ENCODE data around the gene ASB16.
A peak's percentile ranks its signal among the peaks of the same experiment; 100 is the strongest.

The ASB16 gene

DNA sequence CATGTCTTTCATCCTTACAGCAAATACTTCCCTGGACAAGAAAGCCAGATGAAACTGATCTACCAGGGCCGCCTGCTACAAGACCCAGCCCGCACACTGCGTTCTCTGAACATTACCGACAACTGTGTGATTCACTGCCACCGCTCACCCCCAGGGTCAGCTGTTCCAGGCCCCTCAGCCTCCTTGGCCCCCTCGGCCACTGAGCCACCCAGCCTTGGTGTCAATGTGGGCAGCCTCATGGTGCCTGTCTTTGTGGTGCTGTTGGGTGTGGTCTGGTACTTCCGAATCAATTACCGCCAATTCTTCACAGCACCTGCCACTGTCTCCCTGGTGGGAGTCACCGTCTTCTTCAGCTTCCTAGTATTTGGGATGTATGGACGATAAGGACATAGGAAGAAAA, 20.0 kb downstream of the ASB16 start:
- no peak for DNase-seq

DNA sequence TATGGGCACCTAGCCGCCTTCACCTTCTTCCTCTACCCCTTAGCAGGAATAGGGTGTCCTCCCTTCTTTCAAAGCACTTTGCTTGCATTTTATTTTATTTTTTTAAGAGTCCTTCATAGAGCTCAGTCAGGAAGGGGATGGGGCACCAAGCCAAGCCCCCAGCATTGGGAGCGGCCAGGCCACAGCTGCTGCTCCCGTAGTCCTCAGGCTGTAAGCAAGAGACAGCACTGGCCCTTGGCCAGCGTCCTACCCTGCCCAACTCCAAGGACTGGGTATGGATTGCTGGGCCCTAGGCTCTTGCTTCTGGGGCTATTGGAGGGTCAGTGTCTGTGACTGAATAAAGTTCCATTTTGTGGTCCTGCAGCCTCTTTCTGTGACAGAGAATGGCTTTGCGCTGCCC, 20.9 kb downstream of the ASB16 start:
- no peak for DNase-seq

DNA sequence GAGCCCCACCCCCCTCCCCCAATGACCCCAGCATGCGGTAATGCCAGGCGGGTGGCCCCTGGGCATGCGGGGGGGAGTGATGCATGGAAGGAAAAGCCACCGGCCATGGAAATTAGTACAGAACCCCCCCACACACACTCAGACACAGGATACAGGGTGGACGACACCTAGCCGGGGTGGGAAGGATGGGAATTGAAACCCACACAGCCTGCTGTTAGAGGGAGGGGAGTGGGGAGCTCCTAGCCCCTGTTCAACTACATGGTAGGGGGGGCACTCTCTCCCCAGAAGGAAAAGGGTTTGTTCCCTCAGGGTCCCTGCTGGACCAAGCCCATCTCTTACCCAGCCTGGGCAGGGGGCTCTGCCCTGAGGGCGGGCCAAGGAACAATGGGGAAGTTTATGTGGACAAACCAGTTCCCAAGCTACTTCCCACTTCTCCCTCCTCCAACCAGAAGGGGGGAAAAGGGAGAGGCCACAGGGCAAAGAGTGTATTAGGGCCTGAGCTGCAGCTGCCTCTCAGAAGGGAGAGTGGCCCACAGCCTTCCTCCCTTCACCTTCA, 21.5 kb downstream of the ASB16 start:
- DNase-seq = no peak

DNA sequence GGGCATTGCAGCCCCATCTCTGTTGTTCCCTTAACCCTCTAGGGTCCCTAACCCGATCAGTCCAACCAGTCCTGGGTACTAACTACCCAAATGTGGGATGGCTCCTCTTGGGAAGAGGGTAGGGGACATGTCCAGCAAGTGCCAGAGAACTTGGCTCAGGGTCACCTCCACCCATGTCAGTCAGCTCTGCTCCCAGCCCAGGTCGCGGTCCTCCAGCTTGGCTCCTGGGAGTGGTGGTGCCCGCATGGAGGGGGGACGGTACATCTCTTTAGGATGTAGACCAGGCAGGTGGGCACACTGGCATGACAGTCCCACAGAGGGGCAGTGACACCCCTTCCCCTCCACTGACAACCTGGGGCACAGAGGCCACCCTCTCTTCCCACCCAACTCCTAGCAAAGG, 22.2 kb downstream of the ASB16 start:
- no peak for DNase-seq

DNA sequence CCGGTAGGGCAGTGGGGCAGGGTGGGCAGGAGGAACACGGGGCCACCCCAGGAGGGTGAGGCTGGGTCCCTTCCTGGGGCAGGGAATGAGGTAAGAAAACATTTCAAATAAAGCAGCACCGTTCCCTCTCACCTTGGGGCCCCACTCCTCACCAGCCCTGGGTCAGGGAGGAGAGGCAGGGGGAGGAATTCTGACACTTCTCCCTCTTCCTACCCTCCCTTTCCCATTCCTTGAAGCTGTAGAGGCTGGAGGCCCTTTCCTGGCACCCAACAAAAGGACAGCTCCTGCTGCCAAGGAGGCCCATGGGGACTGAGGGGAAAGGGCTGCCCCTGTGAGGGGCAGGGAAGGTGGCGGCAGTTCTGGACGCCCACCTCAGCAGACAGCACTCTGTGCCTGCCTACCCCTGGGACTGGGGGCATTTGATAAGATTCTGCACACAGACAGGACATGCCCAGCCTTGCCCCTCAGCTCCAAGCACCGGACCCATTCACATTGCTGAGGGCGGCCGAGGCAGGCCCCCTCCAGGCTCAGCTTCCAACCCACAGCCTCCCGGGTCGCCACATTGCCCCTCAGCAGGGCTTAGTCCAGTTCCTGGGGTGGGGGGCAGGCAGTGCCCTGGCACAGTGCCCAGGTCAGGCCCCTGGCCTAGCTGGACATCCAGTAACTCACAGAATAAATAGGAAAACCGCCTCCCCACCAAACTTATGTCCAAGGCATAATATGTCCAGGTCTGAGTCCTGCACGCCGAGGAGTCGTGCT, 23.0 kb downstream of the ASB16 start:
- DNase-seq = no peak

DNA sequence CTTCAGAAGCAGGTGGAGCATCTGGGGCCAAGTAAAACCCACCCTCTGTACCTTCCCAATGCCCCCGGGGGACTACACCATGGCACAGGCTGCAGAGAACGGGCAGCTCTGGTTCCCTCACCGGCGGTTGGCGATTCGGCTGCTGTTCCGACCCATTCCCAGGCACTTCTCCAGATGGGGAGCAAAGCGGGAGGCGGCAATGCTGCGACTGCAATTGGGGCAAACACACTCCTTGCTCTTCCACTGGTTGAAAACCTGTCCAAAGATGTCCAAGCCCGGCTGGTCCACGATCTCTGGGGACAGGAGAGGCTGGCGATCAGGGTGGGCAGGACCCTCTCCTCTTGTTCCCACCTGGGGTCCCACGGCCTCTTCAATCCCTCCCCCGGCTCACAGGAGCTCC, 26.6 kb downstream of the ASB16 start:
- no peak for DNase-seq

DNA sequence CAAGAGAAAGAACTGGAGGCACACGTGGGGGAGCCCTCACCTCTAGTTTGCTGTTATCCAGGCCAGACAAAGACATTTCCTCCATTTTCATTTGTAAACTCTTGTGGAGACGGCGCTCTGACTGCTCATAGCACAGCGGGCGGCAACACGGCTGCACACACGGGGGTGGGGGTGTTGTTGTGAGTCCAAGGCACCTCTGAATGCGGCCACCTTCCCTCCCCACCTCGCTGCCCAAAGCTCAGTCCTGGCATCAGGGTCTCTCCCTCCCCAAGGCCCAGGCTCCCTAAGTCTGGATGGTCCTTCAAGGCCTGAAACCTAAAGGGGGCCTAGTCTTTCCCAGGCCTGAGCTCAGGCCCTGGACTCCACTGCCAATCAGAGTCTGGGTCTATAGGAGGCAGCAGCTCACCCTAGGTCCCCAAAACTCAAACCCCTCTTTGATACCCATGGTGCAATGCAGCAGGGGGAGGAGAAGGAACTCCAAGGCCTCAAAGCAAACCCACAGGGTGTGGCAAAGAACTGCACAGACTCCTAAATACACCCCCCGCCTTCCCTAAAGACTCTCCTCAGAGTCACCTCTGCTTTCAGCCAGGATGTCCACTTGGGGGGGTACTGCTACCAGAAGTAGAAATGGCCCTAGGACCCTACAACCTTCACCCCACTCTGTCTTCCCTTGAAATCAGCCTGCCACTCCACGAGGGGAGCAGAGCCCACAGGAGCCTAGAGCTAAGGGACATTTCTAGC, 27.6 kb downstream of the ASB16 start:
- DNase-seq = peak in 3 of 5 experiments; percentile 29 to 91 (median 41)

DNA sequence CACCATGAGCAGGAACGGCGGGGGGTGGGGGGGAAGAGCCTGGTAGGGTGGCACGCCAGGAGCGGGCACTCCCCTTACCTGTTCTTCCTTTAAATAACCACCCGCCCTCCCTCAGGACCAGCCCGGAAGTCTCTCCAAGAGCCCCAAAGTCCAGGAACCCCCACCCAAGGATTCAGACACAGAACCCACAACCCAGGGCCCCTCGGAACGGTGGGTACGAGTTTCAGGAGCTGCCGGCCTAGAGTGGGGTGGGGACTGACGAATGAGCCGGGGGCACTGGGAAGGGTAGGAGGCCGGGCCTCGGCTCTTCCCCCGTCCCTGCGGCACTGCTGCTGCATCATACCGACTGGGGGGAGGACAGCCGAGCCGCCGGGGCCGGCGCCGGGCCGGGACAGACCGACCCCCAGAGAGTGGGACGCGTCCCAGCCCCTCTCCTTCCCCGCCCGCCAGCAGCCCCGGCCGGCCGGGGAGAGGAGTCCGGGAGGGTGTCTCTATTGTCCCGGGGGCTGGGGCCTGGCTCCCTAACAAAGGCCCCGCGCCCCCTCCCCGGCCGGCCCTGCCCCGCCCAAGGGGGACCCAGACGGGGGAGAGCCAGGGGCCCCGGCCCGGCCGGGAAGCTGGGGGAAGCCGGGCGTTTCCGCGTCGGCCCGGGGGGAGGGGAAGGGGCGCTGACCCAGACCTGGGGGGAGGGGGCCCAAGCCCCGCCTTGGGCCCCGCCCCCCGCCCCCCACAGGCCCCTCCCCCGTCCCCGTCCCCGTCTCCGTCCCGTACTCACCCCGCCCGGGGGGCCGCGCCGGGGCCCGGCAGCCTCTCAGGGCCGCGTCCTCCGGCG, 28.4 kb downstream of the ASB16 start:
- peak in 4 of 5 experiments; percentile 40 to 73 (median 51) for DNase-seq

DNA sequence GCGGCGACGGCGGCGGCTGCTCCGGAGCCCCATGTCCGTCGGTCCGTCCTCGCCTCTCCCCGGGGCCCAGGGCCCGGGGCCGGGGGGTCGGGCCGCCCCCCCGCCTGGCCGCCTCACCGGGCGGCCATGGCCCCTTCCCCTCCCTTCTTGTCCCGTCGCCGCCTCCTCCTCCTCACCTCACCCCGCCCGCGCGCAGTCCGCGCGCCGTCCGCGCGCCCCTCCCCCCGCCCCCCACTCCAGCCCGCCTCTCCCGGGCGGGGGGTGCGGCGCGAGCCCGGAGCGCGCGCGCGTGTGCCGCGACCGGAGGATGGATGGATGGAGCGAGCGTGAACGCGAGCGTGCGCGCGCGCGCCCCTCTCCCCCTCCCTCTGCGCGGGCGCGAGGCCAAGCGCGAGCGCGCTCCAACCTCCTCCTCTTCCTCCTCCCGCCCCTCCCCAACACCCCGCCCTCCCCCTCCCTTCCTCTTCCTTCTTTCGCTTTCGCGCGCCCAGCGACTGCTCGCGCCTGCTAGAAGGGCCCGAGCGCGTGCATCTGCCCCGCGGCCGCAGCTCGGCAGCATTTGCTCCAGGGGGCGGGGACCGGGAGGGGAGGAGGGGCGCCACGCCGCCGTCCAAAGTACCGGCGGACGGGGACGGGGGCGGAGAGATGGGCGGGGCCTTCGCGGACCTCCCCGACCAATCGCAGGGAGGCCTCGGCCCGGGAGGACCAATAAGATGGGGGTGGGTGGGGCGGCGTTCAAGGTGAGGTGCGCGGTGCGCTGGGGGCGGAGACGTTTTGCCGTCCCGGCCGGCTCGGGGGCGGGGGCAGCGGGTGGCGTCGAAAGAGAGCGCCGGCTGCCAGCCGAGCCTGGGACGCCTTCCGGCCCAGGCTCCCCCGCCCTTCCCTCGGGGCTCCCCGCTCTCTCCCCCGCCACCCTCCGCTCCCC, 29.3 kb downstream of the ASB16 start, which contains the start of gene ATXN7L3:
Gene ATXN7L3 (minus strand): TSS at position 332 of the 925 bp plus-strand sequence. CDS start 1,814 bp downstream, outside the sequence.
- DNase-seq = peak; percentile 96 to 100 (median 99)

DNA sequence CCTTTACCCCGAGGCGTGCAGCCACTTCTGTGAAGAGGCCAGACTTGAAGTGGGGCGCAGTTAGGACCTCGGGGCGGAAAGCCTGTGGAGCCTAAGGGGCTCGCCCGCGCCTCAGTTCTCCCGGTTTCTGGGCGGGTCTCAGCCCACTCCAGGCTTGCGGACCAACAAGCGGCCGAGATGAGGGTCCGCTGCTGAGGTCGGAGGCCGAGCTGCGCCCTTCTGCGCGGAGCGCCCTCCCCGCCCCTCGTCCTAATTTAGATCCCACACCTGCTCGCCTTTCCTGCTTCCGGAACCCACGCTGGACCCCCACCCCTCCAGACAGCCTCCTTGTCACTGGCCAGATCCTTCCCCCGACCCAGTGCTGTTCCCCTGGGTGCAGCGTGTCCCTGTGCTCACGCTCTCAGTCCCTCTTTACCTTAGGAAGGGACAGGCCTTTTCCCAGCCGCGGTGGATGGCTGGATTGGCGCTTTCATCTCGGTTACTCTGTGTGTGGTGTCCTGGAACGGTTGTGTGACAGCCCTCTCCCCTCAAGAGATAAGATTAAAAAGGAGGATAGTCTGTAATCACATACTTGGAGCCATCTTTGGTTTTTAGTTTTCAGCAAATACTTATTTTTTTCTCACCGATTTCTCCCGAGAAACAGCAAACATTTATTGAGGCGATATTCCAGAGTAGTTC, 30.1 kb downstream of the ASB16 start:
- no peak for DNase-seq

DNA sequence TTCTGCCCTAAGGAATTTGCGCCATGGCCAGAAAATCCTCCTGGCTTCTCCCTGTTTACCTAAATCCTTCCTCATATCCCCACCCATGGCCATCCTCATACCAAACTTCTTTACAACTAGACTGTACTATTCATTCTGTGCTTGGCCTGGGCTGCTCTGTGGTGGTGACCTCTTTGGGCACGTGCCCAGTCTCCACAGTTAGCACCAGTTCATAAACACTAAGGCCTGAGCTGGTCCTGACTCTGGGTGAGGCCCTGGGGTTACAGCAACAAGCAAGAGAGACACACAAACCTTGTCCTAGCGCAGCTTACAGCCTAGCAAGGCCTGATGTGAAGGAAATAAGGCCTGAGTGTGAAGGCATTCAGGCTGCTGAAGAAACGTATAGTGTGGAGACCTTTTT, 32.3 kb downstream of the ASB16 start:
- no peak for DNase-seq

DNA sequence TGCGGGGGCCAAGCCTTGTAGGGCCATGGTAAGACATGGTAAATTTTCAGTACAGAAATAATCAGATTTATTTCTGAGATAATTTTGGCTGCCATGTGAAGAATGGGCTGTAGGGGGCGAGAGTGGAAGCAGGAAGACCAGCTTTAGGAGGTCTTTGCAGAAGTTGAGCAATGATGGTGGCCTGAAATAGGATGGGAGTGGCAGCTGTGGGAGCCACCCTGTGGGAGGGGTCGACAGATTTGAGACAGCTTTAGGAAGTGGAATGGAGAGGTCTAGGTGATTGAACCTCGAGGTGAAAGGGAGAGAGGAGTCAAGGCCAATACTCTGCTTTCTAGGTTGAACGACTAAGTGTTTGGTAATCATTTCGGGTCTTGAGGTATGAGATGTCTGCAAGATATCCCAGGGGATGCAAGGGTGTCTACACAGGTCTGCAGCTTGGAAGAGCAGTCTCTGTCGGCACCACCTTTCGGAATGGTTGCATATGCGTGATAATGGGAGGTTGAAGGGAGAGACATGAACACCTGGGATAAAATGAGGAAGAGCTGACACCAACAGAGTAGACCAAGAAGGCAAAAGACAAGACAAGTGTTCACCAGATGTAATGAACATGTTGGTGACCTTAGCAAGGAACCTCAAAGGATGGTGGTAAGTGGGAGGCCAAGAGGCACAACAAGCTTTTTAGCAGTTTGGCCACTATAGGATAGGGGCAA, 33.4 kb downstream of the ASB16 start:
- peak in 3 of 5 experiments; percentile 34 to 79 (median 45) for DNase-seq

DNA sequence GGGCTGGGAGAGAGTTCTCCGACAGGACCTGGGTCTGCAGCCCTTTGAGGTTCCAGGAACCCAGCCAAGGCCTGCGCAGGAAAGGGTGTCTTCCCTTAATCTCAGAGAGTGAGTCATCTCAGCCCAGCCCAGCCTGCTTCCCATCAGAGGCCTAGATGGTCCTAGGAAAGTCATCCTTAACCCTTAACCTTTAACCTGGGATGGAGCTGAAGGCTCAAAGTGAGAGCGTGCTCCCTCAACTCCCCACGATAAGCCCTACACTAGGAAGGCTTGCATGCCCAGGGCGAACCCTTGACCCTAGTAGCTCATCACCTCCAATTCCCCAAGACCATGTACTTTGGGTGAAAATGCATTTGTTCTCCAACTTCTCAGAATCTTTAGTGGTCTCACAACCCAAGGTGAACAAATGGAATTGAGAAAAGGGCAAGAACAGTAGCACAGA, 34.0 kb downstream of the ASB16 start:
- DNase-seq = no peak

DNA sequence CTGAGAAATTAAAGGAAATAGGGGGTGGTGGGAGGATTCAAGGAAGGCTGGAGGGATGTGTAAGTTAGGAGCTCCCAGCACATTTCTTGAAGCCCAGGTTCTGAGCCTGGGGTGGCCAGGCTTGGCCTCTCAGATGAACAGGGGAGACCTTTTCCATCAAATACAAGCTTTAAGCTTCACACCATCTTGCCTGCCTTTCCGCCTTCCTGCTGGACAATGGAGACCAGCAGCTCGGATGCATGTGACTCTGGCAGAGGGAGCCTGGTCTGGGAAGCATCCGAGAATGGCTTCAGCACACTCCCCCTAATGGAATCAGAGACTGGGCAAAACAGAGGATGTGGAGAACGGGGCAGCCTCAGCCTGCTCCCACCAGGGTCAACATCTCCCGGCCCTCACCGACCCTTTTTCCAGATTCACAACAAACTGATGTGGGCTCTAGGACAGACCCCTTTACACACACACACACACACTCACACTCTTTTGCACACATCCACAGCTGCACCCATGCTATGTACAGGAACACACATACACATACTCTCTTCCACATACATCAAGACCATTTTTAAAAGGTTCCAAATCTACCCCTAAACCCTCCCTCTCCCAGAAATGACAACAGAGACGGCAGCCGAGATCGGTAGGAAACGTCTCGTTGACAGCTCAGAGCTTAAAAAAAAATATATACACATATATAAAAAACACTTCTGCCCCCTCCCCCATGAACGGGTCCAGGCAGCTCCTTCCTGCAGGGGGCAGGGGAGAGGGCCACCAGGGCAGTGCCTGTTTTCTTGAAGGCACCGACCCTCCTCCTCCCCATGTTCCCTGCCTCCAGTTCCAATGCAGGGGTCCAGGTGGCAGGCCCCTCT, 35.7 kb downstream of the ASB16 start:
- no peak for DNase-seq

DNA sequence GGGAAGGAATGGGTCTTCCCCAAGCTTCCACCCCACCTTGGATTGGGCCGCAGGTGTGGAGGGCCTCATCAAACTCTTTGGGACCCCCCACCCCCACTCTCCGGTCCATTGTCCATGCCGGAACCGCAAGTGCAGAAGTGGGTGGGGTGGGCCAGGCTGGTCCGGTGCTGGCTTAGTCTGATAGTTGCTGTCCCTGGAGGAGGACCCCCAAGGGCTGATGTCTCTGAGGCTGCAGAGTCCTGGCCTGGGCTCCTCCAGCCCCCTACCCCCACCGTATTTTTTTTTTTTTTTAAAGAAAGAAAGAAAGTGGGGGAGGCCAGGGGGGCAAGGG, 36.3 kb downstream of the ASB16 start:
- DNase-seq = no peak

DNA sequence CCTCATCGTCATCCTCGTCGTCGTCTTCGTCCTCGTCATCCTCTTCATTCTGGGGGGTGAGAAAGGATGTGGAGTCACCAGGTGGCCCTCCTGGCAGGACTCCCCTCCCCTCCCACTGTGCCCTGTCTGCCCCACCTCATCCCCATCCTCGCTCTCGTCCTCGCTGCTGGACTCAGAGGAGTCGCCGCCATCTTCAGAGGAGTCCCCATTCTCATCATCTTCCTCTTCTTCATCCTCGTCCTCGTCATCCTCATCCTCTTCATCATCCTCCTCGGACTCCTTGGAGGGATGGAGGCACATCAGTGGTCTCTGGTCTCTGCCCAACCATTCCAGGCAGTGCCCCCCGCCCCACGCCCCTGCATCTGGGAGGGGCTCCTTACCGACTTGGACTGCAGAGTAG, 36.8 kb downstream of the ASB16 start:
- DNase-seq = no peak

DNA sequence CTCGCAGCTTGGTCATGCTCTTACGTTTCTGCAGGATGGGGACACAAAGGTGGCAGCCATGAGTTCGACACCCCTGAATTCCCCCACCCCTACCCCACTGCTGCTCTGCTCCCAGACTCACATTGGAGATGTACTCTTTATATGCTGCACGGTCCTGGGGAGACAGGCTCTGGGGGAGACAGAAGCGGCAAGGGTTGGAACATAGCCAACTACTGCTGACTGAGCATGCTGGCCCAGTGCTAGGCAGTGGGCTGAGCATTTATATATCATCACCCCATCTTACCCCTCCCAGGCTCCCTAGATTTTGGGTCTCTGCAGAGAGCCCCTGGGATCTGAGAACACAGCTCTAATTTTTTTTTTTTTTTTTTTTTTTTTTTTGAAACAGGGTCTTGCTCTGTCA, 37.2 kb downstream of the ASB16 start:
- no peak for DNase-seq

DNA sequence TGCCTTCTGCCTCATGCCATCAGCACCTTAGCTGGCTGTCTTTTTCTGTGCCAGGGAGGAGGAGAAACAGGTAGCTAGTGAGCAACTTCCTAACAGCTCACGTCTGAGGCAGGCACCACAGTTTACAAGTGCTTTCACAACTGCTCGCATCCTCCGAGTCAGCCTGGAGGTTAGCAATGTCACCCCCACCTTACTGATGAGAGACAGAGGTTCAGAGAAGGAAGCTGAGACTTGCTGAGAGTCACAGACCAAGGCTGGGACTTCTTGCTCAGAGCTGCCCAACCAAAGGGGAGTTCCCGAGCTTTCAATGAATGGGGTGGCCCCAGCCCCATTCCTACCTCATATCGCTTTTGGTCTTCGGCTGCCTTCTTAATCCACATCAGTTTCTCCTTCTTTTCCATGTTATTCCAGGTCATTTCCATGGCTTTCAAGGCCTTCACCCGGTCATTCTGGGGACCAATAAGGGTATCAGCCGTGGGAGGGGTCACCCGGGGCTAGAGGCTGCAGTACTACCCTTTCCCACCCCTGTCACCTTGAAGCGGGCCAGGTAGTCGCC, 39.4 kb downstream of the ASB16 start:
- DNase-seq = peak in 2 of 5 experiments; percentile 30 to 69
